Skeletal muscle tissue (tissue), 4 donors: ENCODE results near the gene ERF. TPM values are rescaled to one million over a fixed set of nuclear protein-coding genes. Genes with fewer than 3 reads are reported as not detected.

Experiments used
- H3K27ac ChIP-seq: one replicate; pipeline ENCODE4 v1.7.0; 2013; ENCODE audit warnings: mild to moderate bottlenecking, low read depth, low read length, inconsistent platforms
- H3K27me3 ChIP-seq, 3 donors: one replicate each; pipeline ENCODE4 v1.7.0; 2013; ENCODE audit warnings: low read length in 3 of 3; ENCODE audit not compliant: control insufficient read depth in 3 of 3, insufficient read depth in 3 of 3
- H3K36me3 ChIP-seq, 3 donors: one replicate each; pipeline ENCODE4 v1.7.0; 2013; ENCODE audit warnings: low read length in 3 of 3; ENCODE audit not compliant: control insufficient read depth in 3 of 3, insufficient read depth in 3 of 3
- H3K4me1 ChIP-seq, 3 donors: one replicate each; pipeline ENCODE4 v1.7.0; 2013; ENCODE audit warnings: low read length in 3 of 3, mild to moderate bottlenecking in 3 of 3; ENCODE audit not compliant: control insufficient read depth in 3 of 3, insufficient read depth in 3 of 3
- H3K4me3 ChIP-seq, 3 donors: one replicate each; pipeline ENCODE4 v1.7.0; 2013; ENCODE audit warnings: low read length in 3 of 3
- H3K9ac ChIP-seq, 3 donors: one replicate each; pipeline ENCODE4 v1.7.0; 2013; ENCODE audit warnings: low read length in 3 of 3, mild to moderate bottlenecking in 3 of 3, moderate library complexity in 2 of 3, low read depth in 1 of 3
- H3K9me3 ChIP-seq, 3 donors: one replicate each; pipeline ENCODE4 v1.7.0; 2013; ENCODE audit warnings: low read length in 3 of 3; ENCODE audit not compliant: control insufficient read depth in 3 of 3
- total RNA-seq: library from RNA; depleted of rRNA; stranded (reverse); fragments of >200 nt; gene quantifications from one replicate; pipeline ENCODE4 v1.2.3, GENCODE V29; 2014
- donor health status: Osteomylitis.

ERF gene
- total RNA-seq, 1 donor from 2014 or later = 12.0 TPM

DNA sequence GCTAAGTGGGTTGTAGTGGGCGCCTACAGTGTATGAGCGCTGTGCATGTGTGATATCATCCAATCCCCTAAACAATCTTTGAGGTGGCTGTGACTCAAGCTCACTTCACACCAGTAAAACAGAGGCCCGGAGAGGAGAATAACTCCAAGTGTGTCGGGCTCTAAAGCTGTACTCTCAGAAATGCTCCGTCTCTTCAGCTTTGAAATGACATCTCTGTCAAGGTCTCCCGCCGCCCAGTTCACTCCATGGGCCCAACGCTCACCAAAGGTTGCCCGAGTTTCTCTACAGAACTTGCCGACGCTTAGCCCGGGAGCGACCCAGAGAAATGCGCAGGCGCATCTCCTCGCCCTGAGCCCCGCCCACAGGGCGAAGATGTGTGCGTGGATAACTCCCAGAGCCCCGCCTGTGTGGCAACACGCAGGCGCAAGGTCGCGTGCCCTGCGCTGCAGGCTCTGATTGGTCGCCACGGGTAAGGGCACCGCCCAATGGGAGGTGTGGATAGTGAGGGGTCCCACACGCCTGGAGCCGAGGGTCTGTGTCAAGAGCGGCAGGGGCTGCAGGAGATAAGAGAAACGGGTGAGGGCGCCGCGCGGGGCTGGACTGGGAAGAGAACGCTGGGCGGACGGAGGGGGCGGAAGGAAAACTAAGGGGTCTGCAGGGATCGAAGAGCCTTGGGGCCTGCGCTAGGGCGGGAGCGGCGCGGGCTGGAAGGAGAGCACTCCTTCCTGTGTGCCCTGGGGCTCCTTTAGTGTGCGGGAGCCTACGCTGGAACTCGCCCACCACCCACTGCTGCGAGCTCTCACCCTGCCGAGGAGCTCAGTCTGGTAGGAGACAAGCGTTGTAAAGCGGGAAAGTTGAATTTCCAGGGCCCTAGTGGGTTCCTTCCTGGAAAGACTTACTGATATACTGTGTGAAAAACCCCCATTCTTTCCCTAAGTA, 34.8 kb downstream of the ERF start, which contains the start of gene ZNF526:
Gene ZNF526, plus strand, starts transcription at position 501 of the 939 bp plus-strand sequence. CDS start 4,092 bp downstream, outside the sequence.
- peak within 1 kb of the TSS; percentile 90 to 96 (median 94) for H3K9ac ChIP-seq
- peaks cover 35 to 59% (median 39%) of the 10 kb centered on the region in 3 donors for H3K4me1 ChIP-seq

DNA sequence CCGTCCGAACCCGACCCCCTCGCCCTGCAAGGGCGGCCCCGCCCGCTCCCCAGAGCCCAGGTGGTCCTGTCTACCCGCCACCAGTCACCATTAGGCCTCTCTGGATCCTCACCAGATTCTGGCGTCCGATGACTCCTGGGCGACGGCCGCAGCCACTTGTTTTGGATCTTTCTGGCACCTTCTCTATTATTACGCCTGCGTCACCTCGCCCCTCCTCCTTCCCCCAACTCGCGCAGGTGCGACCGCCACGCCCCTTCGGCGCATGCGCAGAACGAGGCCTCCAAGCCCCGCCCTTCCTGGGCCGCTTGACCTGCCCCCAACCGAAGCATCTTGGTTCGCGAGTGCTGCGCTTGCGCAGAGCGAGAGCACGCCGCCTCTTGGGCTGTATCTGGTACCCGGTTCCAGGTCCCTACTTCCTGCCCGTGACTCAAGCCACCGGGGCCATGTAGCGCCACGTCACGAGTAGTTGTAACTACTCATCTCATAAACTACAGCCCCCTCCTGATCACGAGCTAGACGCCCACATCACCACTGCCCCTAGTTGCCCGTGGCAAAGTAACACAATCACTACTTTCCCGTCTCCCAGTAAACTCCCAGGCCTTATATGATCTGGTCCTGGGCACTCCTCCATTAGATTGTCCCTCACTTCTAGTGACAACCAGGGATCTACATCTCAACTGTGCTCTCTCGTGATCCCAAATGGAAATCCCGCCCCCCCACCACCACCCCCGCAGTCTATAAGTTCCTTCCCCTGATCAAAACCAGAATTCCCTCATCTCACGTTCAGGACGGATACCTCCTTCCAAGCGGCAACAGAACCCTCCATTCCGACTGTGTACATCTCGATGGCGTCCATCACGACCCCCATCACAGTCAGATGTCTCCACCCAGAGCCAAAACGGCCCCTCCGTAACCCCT, 37.1 kb downstream of the ERF start, which contains the start of gene DEDD2:
Gene DEDD2, minus strand, starts transcription at position 158 of the 918 bp plus-strand sequence. CDS start 670 bp downstream, outside the sequence.
- Histone ChIP-seq H3K27me3 (no peaks in the 10 kb centered on the region), H3K4me1 (peaks cover 35 to 61% (median 39%) of the 10 kb centered on the region in 3 donors)

More for the DNA sequence above, 34.8 kb downstream of the ERF start, which contains the start of gene ZNF526:
- Histone ChIP-seq H3K27me3 (no peaks in the 10 kb centered on the region), H3K4me3 (peak within 1 kb of the TSS; percentile 93 to 95 (median 94)), H3K36me3 (peaks cover 13 to 15% (median 15%) of the 10 kb centered on the region in 3 donors), H3K9me3 (no peaks in the 10 kb centered on the region), H3K27ac (peak within 1 kb of the TSS; percentile 89)

DNA sequence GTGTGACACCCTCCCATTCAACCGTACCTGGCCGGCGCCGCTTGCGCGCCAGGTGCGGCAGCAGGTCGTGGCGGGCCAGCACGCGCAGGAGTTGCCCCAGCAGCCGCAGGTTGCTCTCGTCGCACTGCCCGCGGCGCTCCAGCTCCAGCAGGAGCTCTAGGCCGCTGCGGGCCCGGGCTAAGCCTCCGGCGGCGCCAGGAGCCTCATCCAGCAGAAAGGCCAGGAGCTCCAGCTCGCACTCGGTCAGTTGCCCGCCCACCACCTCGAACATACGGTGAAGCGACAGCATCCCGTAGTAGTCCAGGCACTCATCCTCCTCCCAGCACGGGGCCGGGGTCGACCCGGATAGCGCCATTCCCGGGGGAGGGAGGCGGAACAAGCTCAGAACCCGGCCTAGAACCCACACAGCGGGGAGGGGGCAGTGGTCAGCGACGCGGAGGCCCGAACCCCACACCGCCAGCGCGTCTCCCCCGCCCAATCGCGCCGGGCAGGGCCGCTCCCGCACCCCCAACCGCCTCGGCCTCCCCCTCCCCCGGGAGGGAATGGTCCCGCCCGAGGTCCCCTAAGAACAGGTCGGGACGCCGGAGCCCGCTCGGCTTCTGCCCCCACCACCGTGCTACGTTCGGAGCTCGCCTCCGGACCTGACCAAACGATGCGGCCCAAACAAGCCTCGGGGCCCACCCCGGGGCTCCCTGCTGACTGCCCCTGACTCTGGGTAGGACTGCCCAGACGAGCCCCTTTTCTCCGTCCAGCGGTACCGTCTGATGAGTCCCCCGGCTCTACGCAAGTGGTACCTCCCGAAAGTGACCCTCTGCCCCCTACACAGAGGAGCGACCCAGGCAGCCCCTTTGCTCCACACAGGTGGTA, 38.0 kb downstream of the ERF start:
- peak overlapping the region; percentile 85 to 94 (median 91) for H3K9ac ChIP-seq
- peak overlapping the region; percentile 90 for H3K27ac ChIP-seq
- peak overlapping the region; percentile 87 to 92 (median 92) for H3K4me3 ChIP-seq
- peaks cover 35 to 61% (median 39%) of the 10 kb centered on the region in 3 donors for H3K4me1 ChIP-seq
- H3K36me3 ChIP-seq = peaks cover 14 to 25% (median 23%) of the 10 kb centered on the region in 3 donors
- H3K27me3 ChIP-seq = no peaks in the 10 kb centered on the region
- H3K9me3 ChIP-seq = no peaks in the 10 kb centered on the region

More for the DNA sequence above, 37.1 kb downstream of the ERF start, which contains the start of gene DEDD2:
- Histone ChIP-seq H3K36me3 (peaks cover 14 to 24% (median 20%) of the 10 kb centered on the region in 3 donors), H3K27ac (peak within 1 kb of the TSS; percentile 90), H3K9ac (peak within 1 kb of the TSS; percentile 85 to 94 (median 91)), H3K9me3 (no peaks in the 10 kb centered on the region), H3K4me3 (peak within 1 kb of the TSS; percentile 87 to 92 (median 92))

DNA sequence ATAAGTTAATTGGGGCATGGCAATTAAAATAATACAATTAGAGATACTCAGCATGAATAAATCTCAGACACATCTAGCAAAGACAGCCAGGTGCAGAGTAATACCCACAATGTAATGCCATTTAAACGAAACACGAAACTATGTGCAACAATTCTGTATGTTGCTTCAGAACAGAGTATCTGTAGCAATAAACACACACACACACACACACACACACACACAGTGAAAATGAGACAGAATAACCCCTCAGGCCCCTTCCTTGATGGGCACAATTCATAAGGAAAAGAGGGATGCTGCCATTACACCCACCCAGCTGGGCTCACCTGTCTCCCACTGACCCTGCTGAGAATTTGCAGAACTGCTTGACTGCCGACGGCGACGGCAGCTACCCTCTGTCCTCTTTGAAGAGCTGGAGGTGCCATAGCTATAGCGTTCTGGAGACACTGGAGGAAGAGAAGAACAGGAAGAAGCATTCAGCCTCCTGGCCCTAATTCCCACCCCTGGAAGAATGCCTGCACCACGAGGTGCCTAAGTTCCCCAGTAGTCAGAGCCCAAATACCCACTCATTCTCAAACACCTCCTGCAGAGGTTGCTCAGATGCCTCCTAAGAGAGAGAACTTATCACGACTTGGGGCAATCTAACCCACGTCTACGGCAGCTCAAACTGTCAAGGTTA, 40.0 kb downstream of the ERF start:
- H3K27me3 ChIP-seq = no peaks in the 10 kb centered on the region
- no peaks in the 10 kb centered on the region for H3K9me3 ChIP-seq
- peak overlapping the region in 1 of 3 donors; percentile 33 for H3K9ac ChIP-seq
- H3K27ac ChIP-seq = no peak overlapping the region
- H3K36me3 ChIP-seq = peaks cover 14 to 26% (median 25%) of the 10 kb centered on the region in 3 donors
- no peak overlapping the region for H3K4me3 ChIP-seq
- H3K4me1 ChIP-seq = peaks cover 27 to 48% (median 30%) of the 10 kb centered on the region in 3 donors

DNA sequence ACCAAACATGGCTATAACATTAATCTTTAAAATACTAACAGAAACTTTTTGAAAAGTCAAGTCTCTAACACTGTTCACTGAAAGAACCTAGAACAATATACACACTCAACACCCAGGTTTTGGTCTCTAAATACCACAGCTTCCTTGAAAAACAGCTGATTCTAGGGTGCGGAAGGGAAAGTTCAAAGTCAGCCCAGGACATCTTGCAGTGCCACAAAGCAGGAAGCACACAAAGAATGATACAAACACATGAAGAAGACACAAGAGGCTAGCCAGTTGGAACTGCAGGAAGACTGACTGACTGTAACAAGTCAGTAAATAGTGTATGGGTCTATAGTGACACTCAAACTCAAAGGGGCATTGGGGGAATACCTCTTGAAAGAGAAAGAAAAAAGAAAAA, 42.0 kb downstream of the ERF start:
- Histone ChIP-seq H3K27me3 (no peaks in the 10 kb centered on the region), H3K36me3 (peaks cover 31 to 47% (median 45%) of the 10 kb centered on the region in 3 donors), H3K27ac (no peak overlapping the region), H3K4me3 (no peak overlapping the region), H3K9me3 (no peaks in the 10 kb centered on the region), H3K9ac (no peak overlapping the region), H3K4me1 (peaks cover 13 to 27% (median 14%) of the 10 kb centered on the region in 3 donors)

DNA sequence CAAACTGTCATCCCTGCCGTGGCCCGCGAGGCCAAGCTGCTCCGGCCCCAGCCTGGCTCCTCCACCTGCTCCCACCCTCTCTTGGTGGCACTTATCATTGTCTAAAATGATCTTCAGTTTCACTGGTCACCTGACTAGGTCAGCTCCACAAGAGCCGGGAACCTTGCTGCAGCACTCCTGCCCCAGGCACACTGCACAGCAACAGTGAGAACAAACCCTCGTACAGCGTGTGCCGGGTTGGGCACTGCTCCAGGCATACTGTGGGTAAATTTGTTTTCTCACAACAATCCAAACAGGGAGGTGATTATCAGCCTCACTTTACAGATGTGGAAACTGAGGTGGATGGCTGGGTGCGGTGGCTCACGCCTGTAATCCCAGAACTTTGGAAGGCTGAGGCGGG, 46.3 kb downstream of the ERF start:
- Histone ChIP-seq H3K27ac (no peak overlapping the region), H3K4me3 (no peak overlapping the region), H3K36me3 (peaks cover 46 to 63% (median 62%) of the 10 kb centered on the region in 3 donors), H3K27me3 (no peaks in the 10 kb centered on the region), H3K4me1 (no peaks in the 10 kb centered on the region), H3K9me3 (no peaks in the 10 kb centered on the region), H3K9ac (no peak overlapping the region)

DNA sequence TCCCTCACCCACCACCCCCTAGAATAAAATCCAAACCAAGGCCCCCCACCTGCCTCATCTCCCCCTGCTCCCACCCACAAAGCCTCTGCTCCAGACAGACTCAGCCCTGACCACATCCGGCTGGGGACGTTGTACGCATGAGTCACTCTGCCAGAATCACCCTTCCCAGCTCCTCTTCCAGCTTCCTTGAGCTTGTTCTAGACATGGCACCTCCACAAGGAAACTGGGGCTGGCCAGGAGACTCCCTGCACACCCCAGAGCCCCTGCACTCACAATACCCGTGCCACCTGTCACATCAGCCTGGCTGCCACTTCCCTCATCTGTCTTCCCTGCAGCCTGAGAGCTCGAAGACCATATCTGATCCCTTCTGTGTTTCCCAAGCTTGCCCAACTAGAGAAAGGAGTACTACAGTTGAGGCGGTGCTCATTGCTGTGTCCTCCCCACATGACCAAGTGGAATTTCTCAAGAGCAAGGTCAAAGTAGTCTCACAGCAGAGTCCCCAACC, 47.1 kb downstream of the ERF start:
- Histone ChIP-seq H3K36me3 (peaks cover 44 to 64% (median 61%) of the 10 kb centered on the region in 3 donors), H3K27ac (no peak overlapping the region), H3K27me3 (no peaks in the 10 kb centered on the region)

DNA sequence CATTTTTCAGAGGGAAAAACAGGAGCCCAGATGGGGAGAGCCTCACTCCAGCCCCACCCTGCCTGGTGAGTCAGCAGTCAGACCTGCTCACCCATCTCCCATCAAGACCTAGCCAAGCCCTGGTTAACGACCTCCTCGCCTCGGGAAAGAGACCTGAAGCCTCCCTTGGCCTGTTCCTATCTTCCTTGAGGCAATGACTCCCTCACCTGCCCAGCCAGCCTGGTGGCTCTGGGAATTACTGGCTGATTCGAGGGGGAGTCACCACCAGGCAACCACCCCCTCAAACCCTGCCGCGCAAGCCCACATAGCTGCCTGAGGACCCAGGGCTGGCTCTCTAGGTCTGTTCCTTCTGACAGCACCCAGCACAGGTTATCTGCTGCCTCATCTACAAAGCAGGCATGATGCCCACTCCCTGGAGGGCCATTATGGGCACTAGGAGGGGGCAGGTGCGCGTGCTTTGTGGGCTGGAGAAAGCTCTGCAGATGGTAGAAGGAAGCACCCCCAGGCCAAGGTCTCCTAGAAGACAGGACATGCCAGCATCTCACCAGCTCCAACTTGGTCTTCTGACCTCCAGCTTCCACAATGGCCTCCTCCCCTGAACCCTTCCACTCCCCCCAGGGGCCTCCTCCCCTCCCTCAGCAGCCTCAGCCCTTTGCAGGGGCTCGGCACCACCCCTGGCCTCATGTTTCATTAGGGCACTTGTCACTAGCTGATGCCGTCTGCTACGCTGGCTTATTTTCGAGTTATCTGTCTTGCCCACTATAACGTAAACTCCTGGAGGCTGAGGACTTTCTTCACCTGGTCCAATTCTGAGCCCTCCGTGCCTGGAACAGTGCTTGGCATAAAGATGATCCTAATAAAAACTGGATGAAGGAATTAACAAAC, 47.8 kb downstream of the ERF start:
- Histone ChIP-seq H3K27me3 (no peaks in the 10 kb centered on the region), H3K36me3 (peaks cover 45 to 64% (median 64%) of the 10 kb centered on the region in 3 donors), H3K9me3 (no peaks in the 10 kb centered on the region), H3K4me1 (peaks cover 0 to 9% (median 4%) of the 10 kb centered on the region in 3 donors), H3K27ac (no peak overlapping the region), H3K4me3 (no peak overlapping the region), H3K9ac (no peak overlapping the region)

More for the DNA sequence above, 47.1 kb downstream of the ERF start:
- H3K9ac ChIP-seq = no peak overlapping the region
- H3K9me3 ChIP-seq = no peaks in the 10 kb centered on the region
- H3K4me3 ChIP-seq = no peak overlapping the region
- peaks cover 0 to 3% (median 0%) of the 10 kb centered on the region in 3 donors for H3K4me1 ChIP-seq
